Fibroblast of lung (primary cell): ENCODE data around the gene UAP1L1.

Experiments
- EZH2 ChIP-seq: IDR thresholded peaks from 2 replicates; pipeline ENCODE4 v1.5.1; 2012; ENCODE audit warnings: low read length, control low read depth, mild to moderate bottlenecking; ENCODE audit errors: missing control alignments
- TF ChIP-seq, protein P1 (sequence below), 2 donors: IDR thresholded peaks in 1 of 2; conservative IDR thresholded peaks in 1 of 2; 1 replicate in 1 of 2; 2 replicates in 1 of 2; pipeline ENCODE4 v1.5.1; 2011 to 2012; ENCODE audit warnings: low read length in 2 of 2, control low read depth in 1 of 2, inconsistent platforms in 1 of 2, low read depth in 1 of 2, mild to moderate bottlenecking in 1 of 2

DNA sequence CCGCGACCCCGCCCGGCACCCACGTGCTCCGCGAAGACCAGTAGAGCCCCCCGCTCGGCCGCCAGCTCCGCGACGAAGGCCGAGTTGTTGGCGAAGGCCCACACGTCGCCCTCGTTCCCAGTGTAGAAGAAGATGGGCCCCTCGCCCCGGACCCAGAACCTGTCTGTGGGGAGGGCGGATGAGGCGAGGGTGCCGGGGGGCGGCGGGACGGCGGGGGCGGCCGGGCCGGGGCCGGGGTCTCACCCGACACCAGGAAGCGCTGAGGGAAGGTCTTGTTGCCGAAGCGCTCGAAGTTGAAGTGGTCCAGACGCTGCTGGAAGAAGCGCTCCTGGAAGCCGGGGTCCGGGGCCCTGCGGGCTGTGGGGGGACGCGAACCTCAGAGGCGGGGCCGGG is 36.9 kb downstream of the UAP1L1 start:
- TF ChIP-seq, protein P1, sequence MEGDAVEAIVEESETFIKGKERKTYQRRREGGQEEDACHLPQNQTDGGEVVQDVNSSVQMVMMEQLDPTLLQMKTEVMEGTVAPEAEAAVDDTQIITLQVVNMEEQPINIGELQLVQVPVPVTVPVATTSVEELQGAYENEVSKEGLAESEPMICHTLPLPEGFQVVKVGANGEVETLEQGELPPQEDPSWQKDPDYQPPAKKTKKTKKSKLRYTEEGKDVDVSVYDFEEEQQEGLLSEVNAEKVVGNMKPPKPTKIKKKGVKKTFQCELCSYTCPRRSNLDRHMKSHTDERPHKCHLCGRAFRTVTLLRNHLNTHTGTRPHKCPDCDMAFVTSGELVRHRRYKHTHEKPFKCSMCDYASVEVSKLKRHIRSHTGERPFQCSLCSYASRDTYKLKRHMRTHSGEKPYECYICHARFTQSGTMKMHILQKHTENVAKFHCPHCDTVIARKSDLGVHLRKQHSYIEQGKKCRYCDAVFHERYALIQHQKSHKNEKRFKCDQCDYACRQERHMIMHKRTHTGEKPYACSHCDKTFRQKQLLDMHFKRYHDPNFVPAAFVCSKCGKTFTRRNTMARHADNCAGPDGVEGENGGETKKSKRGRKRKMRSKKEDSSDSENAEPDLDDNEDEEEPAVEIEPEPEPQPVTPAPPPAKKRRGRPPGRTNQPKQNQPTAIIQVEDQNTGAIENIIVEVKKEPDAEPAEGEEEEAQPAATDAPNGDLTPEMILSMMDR (conservative IDR thresholded peaks at IDR 0.05 in 1 of 2, IDR thresholded peaks at IDR 0.05 in 1 of 2; ENCODE audit: low read depth in 1 of 2, low read length in 2 of 2) = no peak
- TF ChIP-seq EZH2 = no peak
